H1 (cell line): ENCODE data around the gene TCF4. TPM values are rescaled to one million over a fixed set of nuclear protein-coding genes. Genes with fewer than 3 reads are reported as not detected.

Experiments
- CTCF ChIA-PET: fragments of 300-600 bp; sonication (Branson Sonifier 250); formaldehyde crosslinking; loops from one replicate; lab custom pipeline; 2021; ENCODE audit not compliant: partially characterized antibody; lab: Charles Lee
- POLR2A ChIA-PET: fragments of 300-600 bp; sonication (Branson Sonifier 250); formaldehyde crosslinking; loops from one replicate; lab custom pipeline; 2021; ENCODE audit warnings: inconsistent platforms; ENCODE audit not compliant: partially characterized antibody; lab: Charles Lee
- DNase-seq, 2 experiments: peaks; one replicate each; pipeline versions ENCODE4 v3.0.0 to v3.0.0-alpha.2; 2010 to 2022; ENCODE audit warnings: low spot score in 2 of 2, low read depth in 1 of 2, mixed read lengths in 1 of 2
- FAIRE-seq: peaks from 2 replicates; lab custom pipeline; 2011; peaks lifted over from hg19 to GRCh38; lab: Jason Lieb, UNC
- H2AFZ ChIP-seq: 2 replicates; pipeline ENCODE4 v1.8.1; 2012; ENCODE audit warnings: low read length, inconsistent platforms
- H2AK5ac ChIP-seq: 2 replicates; pipeline ENCODE4 v1.6.1; 2013; ENCODE audit warnings: low read depth, low read length
- H2BK120ac ChIP-seq: replicated peaks from 2 replicates; pipeline ENCODE3; 2013; ENCODE audit warnings: low read depth, low read length, inconsistent platforms
- H2BK12ac ChIP-seq: 2 replicates; pipeline ENCODE4 v1.6.1; 2013; ENCODE audit warnings: low read depth, low read length
- H2BK15ac ChIP-seq: 2 replicates; pipeline ENCODE4 v1.6.1; 2013; ENCODE audit warnings: low read length
- H2BK20ac ChIP-seq: 2 replicates; pipeline ENCODE4 v1.6.1; 2013; ENCODE audit warnings: low read length
- H2BK5ac ChIP-seq: 2 replicates; pipeline ENCODE4 v1.6.1; 2013; ENCODE audit warnings: low read depth, low read length
- H3K14ac ChIP-seq: 2 replicates; pipeline ENCODE4 v1.6.1; 2013; ENCODE audit warnings: inconsistent platforms; ENCODE audit not compliant: insufficient read length
- H3K18ac ChIP-seq: 2 replicates; pipeline ENCODE4 v1.6.1; 2013; ENCODE audit warnings: low read length; ENCODE audit errors: extremely low read depth
- H3K23ac ChIP-seq: 2 replicates; pipeline ENCODE4 v1.6.1; 2013; ENCODE audit warnings: inconsistent platforms; ENCODE audit not compliant: insufficient read length
- H3K23me2 ChIP-seq: 2 replicates; pipeline ENCODE4 v1.6.1; 2013; ENCODE audit warnings: low read depth, low read length
- H3K27ac ChIP-seq: 2 replicates; pipeline ENCODE4 v1.6.1; 2011; ENCODE audit warnings: low read depth, low read length, inconsistent platforms
- H3K27me3 ChIP-seq, 4 experiments: replicated peaks in 1 of 4; 1 replicate in 1 of 4; 2 replicates in 3 of 4; pipeline versions ENCODE4 v1.6.1 to v1.8.1; 2011 to 2013; ENCODE audit warnings: low read length in 3 of 4, mild to moderate bottlenecking in 3 of 4, inconsistent platforms in 2 of 4, mixed read lengths in 2 of 4, moderate library complexity in 1 of 4; ENCODE audit not compliant: control insufficient read depth in 3 of 4, insufficient read depth in 3 of 4; ENCODE audit errors: extremely low read depth in 1 of 4
- H3K36me3 ChIP-seq, 4 experiments: 2 replicates each; pipeline versions ENCODE4 v1.6.1 to v1.8.1; 2011 to 2013; ENCODE audit warnings: mild to moderate bottlenecking in 4 of 4, low read length in 3 of 4, moderate library complexity in 2 of 4, control low read depth in 1 of 4, inconsistent platforms in 1 of 4; ENCODE audit not compliant: insufficient read depth in 4 of 4, control insufficient read depth in 2 of 4
- H3K4ac ChIP-seq: replicated peaks from 2 replicates; pipeline ENCODE3; 2013; ENCODE audit warnings: low read length, low read depth, mixed read lengths, inconsistent platforms; ENCODE audit not compliant: insufficient read length
- H3K4me1 ChIP-seq, 4 experiments: replicated peaks in 1 of 4; 1 replicate in 1 of 4; 2 replicates in 3 of 4; pipeline versions ENCODE4 v1.6.1 to v1.8.1; 2011 to 2013; ENCODE audit warnings: low read length in 3 of 4, inconsistent platforms in 2 of 4, mixed read lengths in 1 of 4; ENCODE audit not compliant: insufficient read depth in 4 of 4, control insufficient read depth in 3 of 4
- H3K4me2 ChIP-seq, 2 experiments: 2 replicates each; pipeline versions ENCODE4 v1.6.1 to v1.8.1; 2011 to 2013; ENCODE audit warnings: low read depth in 2 of 2, low read length in 2 of 2, control low read depth in 1 of 2, inconsistent platforms in 1 of 2, mild to moderate bottlenecking in 1 of 2; ENCODE audit not compliant: insufficient read depth in 1 of 2
- H3K4me3 ChIP-seq, 4 experiments: fragments of 200-600, 300-600 bp in 1 of 4; sonication (generic), shearing (Covaris generic), sonication (Bioruptor Twin) in 1 of 4; 2 replicates each; pipeline versions ENCODE4 v1.5.1 to v1.8.1; 2011 to 2016; ENCODE audit warnings: low read length in 4 of 4, low read depth in 3 of 4, control low read depth in 2 of 4, inconsistent platforms in 2 of 4, mild to moderate bottlenecking in 2 of 4, mixed read lengths in 1 of 4, moderate library complexity in 1 of 4; ENCODE audit not compliant: insufficient read depth in 2 of 4; ENCODE audit errors: extremely low read depth in 1 of 4
- H3K56ac ChIP-seq: replicated peaks from 2 replicates; pipeline ENCODE3; 2013; ENCODE audit warnings: low read depth, mild to moderate bottlenecking, mixed read lengths, low read length, inconsistent platforms; ENCODE audit not compliant: insufficient read length
- H3K79me1 ChIP-seq: 2 replicates; pipeline ENCODE4 v1.6.1; 2013; ENCODE audit warnings: low read depth, low read length, control low read depth
- H3K79me2 ChIP-seq, 2 experiments: 2 replicates each; pipeline versions ENCODE4 v1.6.1 to v1.8.1; 2012 to 2013; ENCODE audit warnings: low read length in 2 of 2, mild to moderate bottlenecking in 2 of 2, inconsistent platforms in 1 of 2; ENCODE audit not compliant: insufficient read depth in 2 of 2, control insufficient read depth in 1 of 2
- H3K9ac ChIP-seq, 4 experiments: replicated peaks in 1 of 4; 1 replicate in 1 of 4; 2 replicates in 3 of 4; pipeline versions ENCODE4 v1.6.1 to v1.8.1; 2011 to 2013; ENCODE audit warnings: low read depth in 3 of 4, low read length in 3 of 4, control low read depth in 2 of 4, mild to moderate bottlenecking in 2 of 4, moderate library complexity in 2 of 4, inconsistent platforms in 1 of 4; ENCODE audit errors: extremely low read depth in 1 of 4
- H3K9me3 ChIP-seq, 2 experiments: 2 replicates each; pipeline versions ENCODE4 v1.6.1 to v1.8.1; 2012 to 2013; ENCODE audit warnings: mild to moderate bottlenecking in 2 of 2, moderate library complexity in 2 of 2, control low read depth in 1 of 2, inconsistent platforms in 1 of 2, low read depth in 1 of 2, low read length in 1 of 2, mixed read lengths in 1 of 2; ENCODE audit not compliant: insufficient read depth in 2 of 2
- H4K20me1 ChIP-seq, 2 experiments: replicated peaks in 1 of 2; 2 replicates each; pipeline versions ENCODE3 to v1.8.1; 2011 to 2013; ENCODE audit warnings: inconsistent platforms in 2 of 2, low read length in 2 of 2, mild to moderate bottlenecking in 1 of 2; ENCODE audit not compliant: insufficient read depth in 2 of 2, control insufficient read depth in 1 of 2
- H4K5ac ChIP-seq: 2 replicates; pipeline ENCODE4 v1.6.1; 2013; ENCODE audit warnings: low read length, low read depth, mixed read lengths, inconsistent platforms; ENCODE audit not compliant: insufficient read length
- H4K8ac ChIP-seq: 2 replicates; pipeline ENCODE4 v1.8.0; 2013; ENCODE audit warnings: mild to moderate bottlenecking, moderate library complexity, low read length, inconsistent platforms; ENCODE audit not compliant: insufficient read depth; ENCODE audit errors: extremely low read depth
- H4K91ac ChIP-seq: replicated peaks from 2 replicates; pipeline ENCODE3; 2013; ENCODE audit warnings: low read length, mixed read lengths, inconsistent platforms; ENCODE audit not compliant: insufficient read length
- CHD2 ChIP-seq: IDR thresholded peaks from 2 replicates; pipeline ENCODE4 v1.6.1; 2012; ENCODE audit warnings: low read length, improper control_type of control experiment
- JUND ChIP-seq: IDR thresholded peaks from 2 replicates; pipeline ENCODE4 v1.6.1; 2011; ENCODE audit warnings: mild to moderate bottlenecking, improper control_type of control experiment, low read length
- KDM1A ChIP-seq: fragments of 200-600, 300-600 bp; sonication (generic); IDR thresholded peaks from 2 replicates; pipeline ENCODE4 v1.7.1; 2016; ENCODE audit warnings: mild to moderate bottlenecking, low read length, borderline replicate concordance
- KDM5A ChIP-seq: fragments of 200-600 bp; IDR thresholded peaks from 2 replicates; pipeline ENCODE4 v1.7.1; 2012; ENCODE audit warnings: mild to moderate bottlenecking, low read length, inconsistent platforms, mixed read lengths
- MAFK ChIP-seq: IDR thresholded peaks from 2 replicates; pipeline ENCODE4 v1.6.1; 2012; ENCODE audit warnings: low read depth, mild to moderate bottlenecking, improper control_type of control experiment, low read length
- POU5F1 ChIP-seq: IDR thresholded peaks from 2 replicates; pipeline ENCODE4 v1.6.1; 2011; ENCODE audit warnings: low read depth, mild to moderate bottlenecking, low read length, moderate library complexity
- SRF ChIP-seq: IDR thresholded peaks from 2 replicates; pipeline ENCODE4 v1.6.1; 2011; ENCODE audit warnings: mild to moderate bottlenecking, low read depth, low read length, moderate library complexity
- WGBS, 2 experiments: shearing (Covaris generic) in 1 of 2; methylation state at CpG; one replicate each; pipeline versions ENCODE4 v1.1.6 to v1.1.7; 2013 to 2015; ENCODE audit warnings: low lambda C conversion rate in 2 of 2, mixed read lengths in 2 of 2, inconsistent platforms in 1 of 2, low coverage in 1 of 2, missing lambda C conversion rate in 1 of 2; ENCODE audit not compliant: insufficient replicate concordance in 2 of 2, insufficient coverage in 1 of 2, insufficient read length in 1 of 2; ENCODE audit errors: extremely low coverage in 1 of 2, missing lambda C conversion rate in 1 of 2; 5-methylcytosine and 5-hydroxymethylcytosine counted together
- polyA plus RNA-seq, 7 experiments: library from polyadenylated mRNA; depleted of rRNA in 3 of 7; stranded (reverse) in 5 of 7; unstranded in 2 of 7; fragments of >200 nt in 5 of 7; fragments of 200-250 nt in 2 of 7; gene quantifications; 1 replicate in 5 of 7; 2 replicates in 1 of 7; 4 replicates in 1 of 7; pipeline versions ENCODE4 v1.2.1 to v1.2.3, GENCODE V29; 2011 to 2013; ENCODE audit warnings: missing spikeins in 2 of 7, mixed read lengths in 2 of 7
- total RNA-seq: library from RNA; stranded (reverse); fragmentation: NEBNext Ultra II Directional; extraction: Animal tissue kit (Norgen Biotek cat#: 25700); gene quantifications from 2 replicates; pipeline ENCODE4 v1.2.1, GENCODE V29; 2021

TCF4 gene
- total and polyA plus RNA-seq, 2 of the 8 experiments (the other 6 are each of a cell fraction or from before 2014, with no cell fraction given): 59.3 to 118 TPM

- no peak overlapping the region for H3K4me2 ChIP-seq
- H3K9me3 ChIP-seq: no peaks in the 10 kb centered on the region
- H4K20me1 ChIP-seq: peaks cover 0 to 3% of the 10 kb centered on the region in 2 experiments
- 96% methylated on average over 4 of the region's 4 CpGs; no CpG with 5 or more reads in 1 of the 2 experiments for WGBS, 2 experiments
- H3K23ac ChIP-seq: no peak overlapping the region
- DNase-seq (no peak), FAIRE-seq (peak; percentile 28)
- TF ChIP-seq KDM5A: no peak
- TF ChIP-seq CHD2: no peak
- TF ChIP-seq POU5F1: no peak
- TF ChIP-seq SRF: no peak
- TF ChIP-seq KDM1A: no peak
- TF ChIP-seq JUND: no peak
- TF ChIP-seq MAFK: no peak
- POLR2A ChIA-PET: no interaction called here
- no peak overlapping the region for H3K9ac ChIP-seq
- no peak overlapping the region for H2AK5ac ChIP-seq
- no peak overlapping the region for H3K4me3 ChIP-seq
- H2AFZ ChIP-seq: no peak overlapping the region
- H3K79me1 ChIP-seq: no peaks in the 10 kb centered on the region
- no peak overlapping the region; the same call in 1 of the 2 replicates for H2BK15ac ChIP-seq
- peak overlapping the region; percentile 74 for H3K4ac ChIP-seq
- no peak overlapping the region for H4K5ac ChIP-seq
- H3K27me3 ChIP-seq: no peaks in the 10 kb centered on the region
- no peak overlapping the region for H3K18ac ChIP-seq
- H2BK5ac ChIP-seq: no peak overlapping the region
- peak overlapping the region; percentile 52 for H2BK120ac ChIP-seq
- no peaks in the 10 kb centered on the region for H3K23me2 ChIP-seq
- no peak overlapping the region for H3K27ac ChIP-seq
- peaks cover 0 to 12% (median 5%) of the 10 kb centered on the region in 4 experiments; a peak in 4 of 7 replicates for H3K4me1 ChIP-seq
- peaks cover 0 to 63% of the 10 kb centered on the region in 2 experiments; a peak in 2 of 4 replicates for H3K79me2 ChIP-seq
- H2BK12ac ChIP-seq: no peak overlapping the region
- peak overlapping the region; percentile 35; the same call in 1 of the 2 replicates for H4K8ac ChIP-seq
- no peak overlapping the region for H3K56ac ChIP-seq
- no peak overlapping the region for H2BK20ac ChIP-seq
- CTCF ChIA-PET: interaction anchor here (0.7 to 3.7 kb wide), 3 partner anchors 12 to 687 kb away, joined by 3 to 14 read pairs (median 11); no protein-coding TSS in a partner anchor
- no peaks in the 10 kb centered on the region for H3K36me3 ChIP-seq
- no peak overlapping the region for H3K14ac ChIP-seq
- H4K91ac ChIP-seq: no peak overlapping the region
Observed at GRCh38 chr18:55310044-55310676, 277.8 kb downstream of the TCF4 start.
